NCI-H526 treated with DMSO at 0.1 percent for 48 hours (cell line): ENCODE results near the gene IMMP1L.

Source experiments
- DNase-seq: peaks from one replicate; lab custom pipeline; 2025; lab: John Stamatoyannopoulos, UW

Gene IMMP1L

DNA sequence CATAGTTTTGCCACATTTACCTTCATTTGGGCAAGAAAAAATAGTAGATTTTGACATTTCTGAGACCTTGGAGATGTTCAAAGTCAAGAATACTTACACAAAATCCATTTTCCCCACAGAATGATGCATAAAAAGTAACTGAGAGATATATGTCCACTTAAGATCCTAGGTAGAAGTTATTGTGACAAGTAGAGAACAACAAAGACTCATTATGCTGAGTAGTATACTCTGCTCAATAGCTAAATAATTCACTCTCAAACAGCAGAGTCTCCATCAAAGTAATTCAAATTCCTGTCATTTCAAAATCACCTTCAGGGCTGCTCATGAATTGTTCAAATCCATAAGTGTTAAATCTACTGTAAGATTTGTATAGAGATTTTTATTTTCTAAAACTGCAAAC is 35.3 kb downstream of the IMMP1L start:
- no peak for DNase-seq

DNA sequence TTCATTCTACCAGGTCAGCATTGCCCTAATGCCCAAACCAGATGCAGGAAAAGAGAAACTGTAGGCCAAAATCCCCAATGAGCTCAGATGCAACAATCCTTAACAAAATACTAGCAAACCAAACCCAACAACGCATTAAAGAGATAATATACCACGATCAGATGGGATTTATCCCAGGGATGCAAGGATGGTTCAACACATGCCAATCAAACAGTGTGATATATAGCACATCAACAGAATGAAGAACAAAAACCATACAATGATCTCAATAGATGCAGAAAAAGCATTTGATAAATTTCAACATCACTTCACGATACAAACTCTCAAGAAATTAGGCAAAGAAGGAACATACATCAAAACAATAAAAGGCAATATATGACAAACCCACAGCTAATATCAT is 45.0 kb downstream of the IMMP1L start:
- DNase-seq = no peak

DNA sequence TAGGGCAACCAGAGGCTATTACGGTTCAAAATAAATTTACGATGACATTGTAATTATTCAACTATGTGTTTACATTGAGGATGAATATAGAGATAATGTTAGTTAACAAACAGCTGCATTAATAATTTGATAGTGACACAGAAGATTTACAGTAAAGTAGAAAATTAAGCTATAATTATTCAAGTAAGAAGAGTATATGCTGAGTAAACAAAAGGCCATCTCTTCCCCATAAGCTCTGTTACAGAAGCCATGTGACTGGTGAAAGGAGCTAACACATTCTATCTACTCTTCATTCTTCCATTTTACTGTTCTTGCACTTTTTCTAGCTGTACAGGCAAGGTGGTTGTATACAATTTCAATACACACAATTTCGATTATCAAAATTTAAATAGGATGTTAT is 54.2 kb downstream of the IMMP1L start:
- no peak for DNase-seq

DNA sequence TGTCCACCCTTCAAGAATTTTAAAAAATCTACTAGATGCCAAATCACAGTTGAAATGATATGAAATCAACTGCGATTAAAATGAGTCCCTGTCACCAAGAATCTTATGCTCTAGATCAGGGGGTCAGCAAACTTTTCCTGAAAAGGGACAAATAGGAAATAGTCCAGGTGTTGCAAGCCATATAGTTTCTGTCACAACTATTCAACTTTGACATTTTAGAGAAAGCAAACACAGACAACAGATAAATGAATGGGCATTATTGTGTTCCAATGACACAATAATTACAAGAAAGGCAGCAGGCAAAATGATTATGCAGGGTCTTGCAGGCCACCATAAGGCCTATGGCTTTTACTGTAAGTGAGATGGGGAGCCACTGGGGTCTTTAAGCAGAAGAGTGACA is 58.6 kb downstream of the IMMP1L start:
- DNase-seq = no peak

DNA sequence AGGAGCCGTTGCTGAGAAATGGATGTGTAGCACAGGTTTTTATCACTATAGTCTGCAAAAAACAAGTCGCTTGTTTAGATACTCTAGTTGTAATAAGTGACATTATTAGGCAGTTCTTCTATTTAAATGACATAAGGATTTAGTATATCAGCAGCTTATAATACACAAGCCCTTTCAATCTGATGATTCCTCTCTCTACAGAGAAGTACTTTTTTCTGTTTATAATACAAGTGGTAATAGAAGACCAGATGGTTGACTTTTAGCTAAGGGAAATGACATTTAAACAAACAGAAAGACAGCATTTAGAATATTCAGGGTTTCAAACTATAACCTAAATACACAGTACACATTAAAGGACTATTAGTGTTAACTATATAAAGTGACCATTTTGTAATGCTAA is 60.4 kb downstream of the IMMP1L start:
- no peak for DNase-seq

DNA sequence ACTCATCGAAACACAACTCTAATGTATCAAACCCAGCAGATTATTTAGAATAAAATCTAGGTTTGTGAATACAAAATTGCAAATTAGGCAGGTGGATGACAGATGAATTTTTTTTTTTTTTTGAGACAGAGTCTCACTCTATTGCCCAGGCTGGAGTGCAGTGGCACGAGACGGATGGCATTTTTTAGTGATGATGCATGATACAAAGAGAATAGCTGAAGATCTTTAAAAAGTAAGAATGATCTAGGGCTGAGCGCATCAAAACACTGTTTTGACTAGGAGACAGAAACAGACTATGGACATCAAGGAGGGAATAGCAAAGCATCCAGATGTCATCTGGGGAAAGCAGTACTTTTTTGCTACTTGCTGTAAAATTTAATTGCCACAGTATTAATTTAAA is 63.8 kb downstream of the IMMP1L start:
- DNase-seq = no peak

DNA sequence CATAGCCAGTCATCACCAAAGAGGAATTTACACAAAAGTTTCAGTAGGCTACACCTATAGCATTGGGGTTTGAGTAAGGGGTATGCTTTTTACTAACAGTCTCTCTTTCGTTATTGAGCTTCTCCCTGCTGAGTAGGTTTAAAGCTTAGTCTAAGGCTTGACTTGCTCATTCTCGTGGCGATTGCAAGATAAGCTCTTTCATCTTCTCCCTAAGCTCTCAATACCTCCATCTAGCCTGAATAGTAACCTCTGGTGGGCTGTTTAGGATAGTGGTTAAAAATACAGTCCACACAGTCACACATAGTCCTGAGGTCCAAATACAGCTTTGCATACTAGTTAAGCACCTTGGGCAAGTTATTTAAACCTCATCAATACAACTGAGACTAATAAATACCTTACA is 65.6 kb downstream of the IMMP1L start:
- DNase-seq = no peak

DNA sequence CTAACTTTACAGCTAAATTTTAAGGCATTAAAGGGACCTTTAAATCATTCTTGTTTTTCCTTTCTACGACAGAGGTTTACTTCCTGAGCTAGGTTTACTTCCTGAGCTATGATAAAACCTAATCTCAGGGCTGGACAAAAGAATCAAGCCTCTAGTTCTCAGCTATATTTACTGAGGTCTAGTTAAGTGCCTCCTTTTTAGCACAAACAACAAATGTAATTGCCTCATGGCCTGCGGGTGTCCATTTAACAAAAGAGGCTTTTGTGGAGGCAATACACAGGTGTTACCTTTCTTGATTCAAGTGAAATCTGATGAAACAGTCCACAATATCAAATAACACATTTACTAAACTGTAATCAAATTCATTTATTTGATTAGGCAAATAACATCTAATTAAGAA is 67.3 kb downstream of the IMMP1L start:
- DNase-seq = peak; percentile 85

DNA sequence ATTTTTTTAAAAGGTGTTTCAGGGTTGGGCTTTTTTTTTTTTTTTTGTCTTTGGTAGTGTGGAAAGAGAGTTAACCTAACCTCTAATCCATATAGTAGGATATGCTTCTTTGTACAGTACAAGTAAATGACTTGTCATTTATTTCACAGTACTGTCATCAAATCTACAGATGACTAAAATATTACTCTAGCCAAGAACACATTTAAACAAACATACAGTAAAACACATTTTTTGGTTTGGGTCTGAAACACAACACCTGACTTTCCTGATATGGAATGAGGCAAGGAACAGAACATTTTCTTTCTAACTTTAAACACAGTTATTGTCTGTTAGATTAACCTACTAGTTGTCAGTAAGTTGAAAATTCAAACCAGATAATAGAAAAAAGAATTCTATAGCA is 68.1 kb downstream of the IMMP1L start:
- DNase-seq = no peak

DNA sequence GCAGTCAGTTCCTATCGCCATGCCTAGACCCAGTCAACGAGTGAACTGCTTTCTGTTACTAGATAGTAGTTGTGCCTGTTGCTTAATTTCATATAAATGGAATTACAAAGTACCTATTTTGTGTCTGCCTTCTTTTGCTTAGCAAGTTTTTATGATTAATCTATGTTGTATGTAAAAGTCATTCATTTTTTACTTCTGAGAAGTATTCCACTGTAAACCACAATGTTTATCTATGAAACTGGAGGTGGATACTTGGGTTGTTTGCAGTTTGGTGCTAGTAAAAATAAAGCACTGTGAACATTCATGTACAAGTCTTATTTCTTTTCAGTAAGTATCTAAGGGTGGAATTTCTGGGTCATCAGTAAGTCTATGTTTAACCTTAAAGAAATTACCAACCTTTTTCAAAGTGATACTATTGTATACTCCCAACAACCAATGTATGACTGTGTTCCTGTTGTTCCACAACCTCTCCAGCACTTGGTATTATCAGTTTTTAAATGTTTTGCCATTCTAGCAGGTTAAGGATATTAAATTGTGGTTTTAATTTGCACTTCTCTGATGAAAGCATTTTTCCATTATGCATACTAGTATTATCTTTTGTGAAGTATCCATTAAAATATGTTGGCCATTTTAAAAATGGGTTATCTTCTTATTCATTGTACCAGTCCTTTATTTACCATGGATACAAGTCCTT is 71.5 kb downstream of the IMMP1L start:
- no peak for DNase-seq

DNA sequence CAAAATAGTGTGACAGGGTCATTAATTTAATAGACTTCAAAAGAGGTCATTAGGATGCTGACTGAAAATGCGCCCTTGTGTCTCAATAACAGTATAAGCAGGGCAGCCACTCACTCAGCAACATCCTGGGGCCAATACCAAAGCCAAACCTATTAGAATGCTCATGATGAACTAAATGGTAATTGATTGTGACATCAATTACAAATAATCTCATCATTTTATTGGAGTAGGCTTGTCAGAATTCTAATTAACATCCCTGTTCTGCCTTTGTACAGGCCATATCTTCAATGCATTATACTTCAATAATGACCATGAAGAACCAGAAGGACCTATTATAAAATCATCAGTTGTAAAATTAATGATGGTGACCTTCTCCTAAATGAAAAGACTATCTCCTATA is 75.6 kb downstream of the IMMP1L start:
- no peak for DNase-seq

DNA sequence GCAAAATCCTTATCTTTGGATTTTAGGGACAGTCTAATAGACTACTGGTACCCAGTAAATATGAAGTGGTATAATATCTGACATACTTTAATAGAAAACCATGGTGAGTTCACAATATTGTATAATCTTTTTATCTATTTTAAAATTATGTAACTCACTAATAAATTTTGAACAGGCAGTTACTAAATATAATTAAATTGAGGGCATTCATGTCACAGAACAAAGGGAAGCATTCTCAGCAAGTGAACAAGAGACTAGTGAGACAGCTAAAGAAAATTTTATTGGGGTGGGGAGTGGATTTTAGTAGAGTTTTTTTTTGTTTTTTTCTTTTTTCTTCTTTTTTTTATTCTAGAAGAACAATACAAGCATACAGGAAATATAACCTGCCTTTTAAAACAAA is 84.8 kb downstream of the IMMP1L start:
- DNase-seq = no peak

DNA sequence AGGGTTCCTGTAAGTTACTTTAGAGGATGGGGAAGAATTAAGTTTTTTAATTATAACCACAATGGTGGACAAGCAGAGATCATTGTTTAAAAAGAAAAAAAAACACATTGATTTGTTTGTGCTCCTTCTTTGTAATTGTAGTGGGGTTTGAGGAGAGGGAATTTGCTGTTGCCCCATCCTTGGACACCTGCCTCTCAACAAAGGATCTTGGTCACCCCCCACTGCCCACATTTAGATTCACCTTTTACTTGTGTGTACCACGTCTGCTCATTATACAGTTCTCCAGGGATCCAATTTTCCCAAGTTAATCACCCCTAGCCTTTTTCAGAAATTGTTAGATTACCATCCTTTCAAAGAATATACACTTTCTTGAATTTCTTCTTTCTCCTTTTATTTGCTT is 86.7 kb downstream of the IMMP1L start:
- DNase-seq = no peak

DNA sequence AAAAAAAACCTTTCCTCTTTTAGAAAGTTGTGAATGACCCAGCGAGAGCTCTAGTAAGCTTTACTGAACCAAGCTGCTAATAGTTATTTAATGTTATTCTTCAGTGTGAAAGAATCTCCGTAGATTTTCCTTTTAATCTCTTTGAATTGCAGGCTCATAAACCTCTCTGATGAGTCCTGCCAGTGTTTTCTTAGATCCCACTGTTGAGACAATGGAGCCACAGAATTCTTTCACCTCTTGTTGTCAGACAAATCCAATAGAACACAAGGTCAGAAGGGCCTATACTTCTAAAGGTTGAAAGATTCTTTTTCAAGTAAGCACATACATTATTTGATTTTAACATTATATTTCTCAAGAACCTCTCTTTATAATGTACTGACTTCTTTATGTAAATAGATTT is 87.6 kb downstream of the IMMP1L start:
- DNase-seq = no peak

DNA sequence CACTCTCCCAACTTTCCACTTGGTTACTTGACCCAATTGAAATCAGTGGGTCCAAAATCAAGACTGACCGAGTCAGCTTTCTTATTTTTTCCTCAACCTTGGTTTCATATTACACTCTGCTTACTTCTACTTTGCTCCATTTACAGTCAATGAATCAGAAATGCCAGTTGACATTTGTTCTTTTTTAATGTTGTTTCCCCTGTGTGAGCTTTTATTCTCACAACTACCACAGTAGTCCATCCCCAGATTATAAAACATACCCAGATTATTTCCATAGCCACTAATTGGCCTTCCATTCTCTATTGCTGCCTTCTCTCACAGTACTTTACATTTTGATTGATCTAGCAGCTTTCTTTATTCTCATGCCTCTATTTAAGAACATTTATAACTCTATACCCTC is 89.8 kb downstream of the IMMP1L start:
- no peak for DNase-seq

DNA sequence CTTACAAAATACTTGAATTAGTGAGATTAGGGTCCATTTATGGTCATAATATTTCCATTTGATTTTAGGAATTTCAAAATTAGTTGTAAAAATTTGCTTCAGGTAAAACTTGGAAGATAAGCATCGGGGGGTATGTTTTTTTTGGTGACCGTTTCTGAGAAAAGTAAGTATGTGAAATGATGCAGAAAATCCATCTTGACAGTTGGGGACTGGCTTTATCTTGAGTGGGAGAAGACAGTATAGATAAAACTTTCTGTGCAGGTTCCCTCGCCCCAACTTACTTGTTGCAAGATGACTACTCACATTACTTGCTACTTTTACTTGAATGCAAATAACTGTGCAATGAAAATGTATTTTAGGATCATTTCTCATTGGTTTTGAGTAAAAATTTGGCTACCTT is 90.3 kb downstream of the IMMP1L start:
- no peak for DNase-seq

DNA sequence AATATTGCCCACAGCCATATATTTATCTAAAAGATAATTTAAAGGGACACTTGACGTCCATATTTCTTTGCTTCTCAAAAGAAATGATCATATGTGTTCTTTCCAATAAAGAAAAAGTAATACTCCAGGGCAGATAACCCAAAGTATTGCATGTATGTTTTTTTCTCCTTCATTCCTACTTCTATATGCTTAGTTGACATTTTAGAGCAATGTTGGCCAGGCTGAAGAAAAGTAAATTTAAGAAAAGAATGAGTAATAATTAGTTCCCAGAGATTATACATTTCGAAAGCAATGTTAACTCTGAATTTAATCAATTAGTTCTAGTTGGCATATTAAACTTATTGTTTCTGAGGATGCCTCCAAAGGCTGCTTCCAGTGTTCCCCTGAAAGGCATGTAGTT is 91.6 kb downstream of the IMMP1L start:
- DNase-seq = no peak

DNA sequence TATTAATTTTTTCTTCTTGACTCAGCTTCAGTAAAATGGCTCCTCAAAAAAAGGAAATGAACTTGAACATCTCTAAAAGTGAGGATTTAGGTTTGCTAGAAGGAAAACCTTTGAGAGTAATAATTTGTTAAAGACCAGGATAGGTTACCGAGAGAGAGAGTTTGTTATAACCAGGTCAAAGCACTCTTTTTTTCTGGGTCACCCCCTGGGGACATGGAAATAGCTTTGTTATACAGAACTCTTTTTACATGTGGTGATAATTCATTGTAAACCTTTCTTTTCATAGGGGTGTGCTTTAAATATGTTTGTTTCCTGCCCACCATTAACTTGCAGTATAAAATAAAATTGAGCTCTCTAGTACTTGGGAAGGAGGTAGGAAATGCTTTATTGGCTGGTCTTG is 92.1 kb downstream of the IMMP1L start:
- no peak for DNase-seq

DNA sequence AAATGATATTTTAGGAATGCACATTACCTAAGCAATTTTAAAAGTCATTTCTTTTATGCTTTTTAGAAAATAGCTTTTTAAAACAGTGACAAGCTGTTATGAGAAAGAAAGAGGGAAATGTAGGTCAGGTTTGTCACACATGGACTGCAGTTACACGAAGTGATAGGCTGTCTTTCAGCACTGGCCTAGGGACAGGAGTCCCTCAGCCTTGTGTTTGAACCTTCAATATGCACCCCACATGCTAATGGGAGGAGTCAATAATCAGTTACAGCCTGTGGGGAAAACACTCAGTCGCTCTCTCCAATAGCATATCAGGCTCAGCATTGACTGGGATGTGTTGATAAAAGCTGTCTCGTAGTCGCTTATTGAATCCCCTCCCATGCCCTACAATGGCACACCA is 94.0 kb downstream of the IMMP1L start:
- DNase-seq = no peak

DNA sequence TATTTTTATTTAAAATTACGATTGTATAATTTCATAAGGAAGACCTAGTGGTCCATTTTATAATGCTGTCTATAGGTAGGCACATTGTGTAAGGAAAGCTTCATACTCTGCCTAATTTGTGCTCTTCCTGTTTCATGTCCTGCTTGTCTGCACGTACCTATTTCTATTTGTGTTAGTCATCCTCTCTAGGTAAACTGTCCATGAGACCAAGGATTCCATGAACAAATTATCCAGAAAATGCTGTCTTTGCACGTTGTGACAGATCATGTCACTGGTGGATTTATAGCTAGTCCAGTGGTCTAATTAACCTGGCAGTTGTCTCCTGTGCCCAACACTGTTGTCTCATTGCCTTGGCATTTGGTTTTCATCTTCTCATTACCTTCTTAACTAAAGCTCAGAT is 95.1 kb downstream of the IMMP1L start:
- no peak for DNase-seq

DNA sequence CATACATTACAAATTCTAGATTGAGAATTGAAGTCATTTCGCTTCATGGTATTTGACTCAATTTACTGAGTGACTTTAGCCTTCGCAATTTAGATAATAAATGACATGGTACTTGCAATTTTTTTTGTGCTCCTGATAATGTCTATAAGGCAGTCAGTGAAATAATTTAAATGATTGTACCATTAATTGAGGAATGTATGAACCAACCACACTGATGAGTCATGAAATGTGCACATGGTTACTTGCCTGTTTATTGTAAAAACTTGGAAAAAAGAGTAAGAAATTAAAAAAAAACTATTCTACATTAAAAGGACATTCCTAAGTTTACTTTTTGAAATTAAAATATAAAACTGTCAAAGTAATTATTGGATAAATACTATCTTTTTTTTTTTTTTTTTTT is 96.5 kb downstream of the IMMP1L start:
- no peak for DNase-seq

DNA sequence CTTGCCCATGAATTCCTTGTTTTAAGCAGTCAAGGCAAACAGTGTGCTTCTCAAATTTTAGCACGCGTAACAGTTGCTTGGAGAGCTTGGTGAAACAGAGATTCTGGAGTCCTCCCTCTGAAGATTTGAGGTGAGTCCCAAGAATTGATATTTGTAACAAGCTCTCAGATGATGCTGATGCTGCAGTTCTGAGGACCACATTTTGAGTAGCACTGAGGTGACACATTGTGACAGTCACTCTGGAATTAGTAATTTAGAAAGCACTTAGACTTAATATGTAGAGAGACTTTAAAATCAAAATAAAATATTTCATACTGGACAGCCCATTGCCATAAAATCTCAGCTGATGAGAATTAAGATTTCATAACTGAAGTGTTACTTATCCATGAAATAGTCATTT is 101.2 kb downstream of the IMMP1L start:
- DNase-seq = no peak

DNA sequence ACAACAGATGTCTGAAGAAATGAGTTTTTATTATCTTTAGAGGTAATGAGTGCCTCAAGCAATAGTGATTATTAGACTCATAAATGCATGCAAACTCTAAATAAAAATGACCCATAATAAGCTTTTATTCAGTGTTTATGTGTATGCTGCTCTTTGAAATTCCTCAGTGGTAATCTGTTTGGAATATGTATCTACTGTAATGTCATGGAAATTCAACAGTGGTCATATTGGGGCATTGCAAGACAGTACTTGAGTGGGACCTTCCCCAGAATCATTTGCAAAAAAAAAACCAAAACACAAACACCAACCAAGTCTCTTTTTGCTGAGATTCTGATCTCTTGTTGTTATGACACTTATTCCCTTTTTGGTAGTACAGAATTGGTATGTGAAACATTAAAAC is 104.8 kb downstream of the IMMP1L start:
- no peak for DNase-seq

DNA sequence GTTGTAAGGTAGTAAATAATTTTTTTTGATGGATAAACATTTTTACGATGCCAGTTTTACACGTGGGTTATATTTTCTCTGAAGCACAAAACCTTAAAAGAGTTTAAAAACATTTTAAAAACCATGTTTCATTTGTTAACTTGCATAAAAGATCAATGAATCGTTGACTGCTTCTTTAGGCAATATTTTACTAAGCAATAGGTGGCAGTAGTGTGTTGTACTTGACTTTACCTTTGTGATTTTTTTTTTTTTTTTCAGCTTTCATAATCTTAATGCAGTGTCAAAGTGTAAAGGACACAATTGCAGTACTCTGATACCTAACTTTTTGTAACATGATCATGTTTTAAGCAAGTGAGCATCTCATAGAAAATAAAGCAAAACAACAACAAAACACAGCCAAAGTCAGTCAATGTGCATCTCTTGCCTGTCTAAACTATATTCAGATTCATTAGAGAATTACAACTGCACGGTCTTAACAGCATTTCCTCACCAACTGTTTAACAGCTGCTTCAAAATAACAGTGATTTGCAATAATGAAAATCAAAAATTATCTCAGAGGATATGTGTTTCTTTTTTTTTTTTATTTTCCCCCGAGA is 112.1 kb downstream of the IMMP1L start:
- DNase-seq = no peak
